ENCODE results near the gene PPP6R3.

PPP6R3 gene

GRCh38 chr11:68542617-68543016 lies 82.1 kb downstream of the PPP6R3 start:
- no peak for DNase-seq (ENCODE audit: low read depth)
- no peak overlapping the region for H3K4me3 ChIP-seq (ENCODE audit: low read depth, low read length)
- no peak for TF ChIP-seq MYC (IDR thresholded peaks at IDR 0.05; ENCODE audit: low read depth, low read length)
- TF ChIP-seq MAX (IDR thresholded peaks at IDR 0.05; ENCODE audit: low read depth, low read length): no peak
- no peak for TF ChIP-seq CTCF (IDR thresholded peaks at IDR 0.05; ENCODE audit: low read depth, low read length)
- no peak for TF ChIP-seq POLR2A (IDR thresholded peaks at IDR 0.05; ENCODE audit: extremely low read depth, insufficient read length)

GRCh38 chr11:68543594-68543993 lies 83.0 kb downstream of the PPP6R3 start:
- TF ChIP-seq POLR2A (IDR thresholded peaks at IDR 0.05; ENCODE audit: extremely low read depth, insufficient read length) (no peak), MAX (IDR thresholded peaks at IDR 0.05; ENCODE audit: low read depth, low read length) (no peak)

GRCh38 chr11:68545347-68545746 lies 84.8 kb downstream of the PPP6R3 start:
- no peak for DNase-seq (ENCODE audit: low read depth)
- H3K4me3 ChIP-seq (ENCODE audit: low read depth, low read length): no peak overlapping the region
- TF ChIP-seq POLR2A (IDR thresholded peaks at IDR 0.05; ENCODE audit: extremely low read depth, insufficient read length) (no peak), MYC (IDR thresholded peaks at IDR 0.05; ENCODE audit: low read depth, low read length) (no peak), CTCF (IDR thresholded peaks at IDR 0.05; ENCODE audit: low read depth, low read length) (no peak), MAX (IDR thresholded peaks at IDR 0.05; ENCODE audit: low read depth, low read length) (no peak)

More at GRCh38 chr11:68543594-68543993, 83.0 kb downstream of the PPP6R3 start:
- DNase-seq (ENCODE audit: low read depth): no peak
- no peak overlapping the region for H3K4me3 ChIP-seq (ENCODE audit: low read depth, low read length)

- DNase-seq (ENCODE audit: low read depth): no peak
- no peak overlapping the region for H3K4me3 ChIP-seq (ENCODE audit: low read depth, low read length)
- TF ChIP-seq CTCF (IDR thresholded peaks at IDR 0.05; ENCODE audit: low read depth, low read length): no peak
- no peak for TF ChIP-seq MYC (IDR thresholded peaks at IDR 0.05; ENCODE audit: low read depth, low read length)
- TF ChIP-seq POLR2A (IDR thresholded peaks at IDR 0.05; ENCODE audit: extremely low read depth, insufficient read length): no peak
- TF ChIP-seq MAX (IDR thresholded peaks at IDR 0.05; ENCODE audit: low read depth, low read length): no peak
These were observed 85.2 kb downstream of the PPP6R3 start for GRCh38 chr11:68545796-68546195.

GRCh38 chr11:68546555-68546954 lies 86.0 kb downstream of the PPP6R3 start:
- H3K4me3 ChIP-seq (ENCODE audit: low read depth, low read length): no peak overlapping the region
- TF ChIP-seq MYC (IDR thresholded peaks at IDR 0.05; ENCODE audit: low read depth, low read length) (no peak), MAX (IDR thresholded peaks at IDR 0.05; ENCODE audit: low read depth, low read length) (peak; percentile 23; the same call in 1 of the 2 replicates), CTCF (IDR thresholded peaks at IDR 0.05; ENCODE audit: low read depth, low read length) (no peak), POLR2A (IDR thresholded peaks at IDR 0.05; ENCODE audit: extremely low read depth, insufficient read length) (no peak)
- peak; percentile 78 for DNase-seq (ENCODE audit: low read depth)

GRCh38 chr11:68549789-68550484 lies 89.4 kb downstream of the PPP6R3 start:
- TF ChIP-seq MAX (IDR thresholded peaks at IDR 0.05; ENCODE audit: low read depth, low read length) (no peak), CTCF (IDR thresholded peaks at IDR 0.05; ENCODE audit: low read depth, low read length) (no peak), MYC (IDR thresholded peaks at IDR 0.05; ENCODE audit: low read depth, low read length) (no peak), POLR2A (IDR thresholded peaks at IDR 0.05; ENCODE audit: extremely low read depth, insufficient read length) (no peak)
- no peak overlapping the region for H3K4me3 ChIP-seq (ENCODE audit: low read depth, low read length)
- no peak for DNase-seq (ENCODE audit: low read depth)
